Activated CD4-positive, alpha-beta T cell treated with anti-CD3 and anti-CD28 coated beads for 36 hours (primary cell): ENCODE results near the gene OAS2. TPM values are rescaled to one million over a fixed set of nuclear protein-coding genes. Genes with fewer than 3 reads are reported as not detected.

Source experiments
- ATAC-seq: fragments of 200-7000 bp; cut with Tn5 transposase; one replicate; pipeline ENCODE4 v1.10.0; 2021; ENCODE audit warnings: mild to moderate bottlenecking, moderate library complexity
- CTCF ChIA-PET: fragments of 350-600 bp; sonication (Branson Sonifier 250); formaldehyde crosslinking; loops from one replicate; lab custom pipeline; 2021; ENCODE audit warnings: antibody characterized with exemption; lab: Charles Lee
- POLR2A ChIA-PET: fragments of 350-600 bp; sonication (Branson Sonifier 250); formaldehyde crosslinking; loops from one replicate; lab custom pipeline; 2021; ENCODE audit warnings: antibody characterized with exemption, inconsistent platforms; lab: Charles Lee
- DNase-seq: peaks from one replicate; pipeline ENCODE4 v3.0.0-alpha.2; 2020
- H3K27ac Mint-ChIP-seq: one replicate; pipeline ENCODE4 v1.8.0; 2021; ENCODE audit warnings: mixed read lengths
- H3K27me3 Mint-ChIP-seq: one replicate; pipeline ENCODE4 v1.8.0; 2021; ENCODE audit warnings: mixed read lengths
- H3K36me3 Mint-ChIP-seq: one replicate; pipeline ENCODE4 v1.8.0; 2021; ENCODE audit warnings: low read depth, mixed read lengths
- H3K4me1 Mint-ChIP-seq: one replicate; pipeline ENCODE4 v1.8.0; 2021; ENCODE audit warnings: mixed read lengths
- H3K4me3 Mint-ChIP-seq: one replicate; pipeline ENCODE4 v1.8.0; 2021; ENCODE audit warnings: mild to moderate bottlenecking, moderate library complexity, mixed read lengths
- H3K9me3 Mint-ChIP-seq: one replicate; pipeline ENCODE4 v1.8.0; 2021; ENCODE audit warnings: low read depth, mixed read lengths
- intact Hi-C, 2 experiments: fragments of 100-400 bp; cut with DNase I in 1 of 2; cut with micrococcal nuclease in 1 of 2; formaldehyde crosslinking; loops; one replicate each; pipeline versions ENCODE4 v1.14.2 to v1.15.1; 2022 to 2024; cut with DNase I, micrococcal nuclease
- total RNA-seq, 2 experiments: library from RNA; stranded (reverse); gene quantifications; one replicate each; pipeline ENCODE4 v1.2.3, GENCODE V29; 2021

The OAS2 gene
- total RNA-seq, 2 experiments from 2014 or later: 148 to 278 TPM

DNA sequence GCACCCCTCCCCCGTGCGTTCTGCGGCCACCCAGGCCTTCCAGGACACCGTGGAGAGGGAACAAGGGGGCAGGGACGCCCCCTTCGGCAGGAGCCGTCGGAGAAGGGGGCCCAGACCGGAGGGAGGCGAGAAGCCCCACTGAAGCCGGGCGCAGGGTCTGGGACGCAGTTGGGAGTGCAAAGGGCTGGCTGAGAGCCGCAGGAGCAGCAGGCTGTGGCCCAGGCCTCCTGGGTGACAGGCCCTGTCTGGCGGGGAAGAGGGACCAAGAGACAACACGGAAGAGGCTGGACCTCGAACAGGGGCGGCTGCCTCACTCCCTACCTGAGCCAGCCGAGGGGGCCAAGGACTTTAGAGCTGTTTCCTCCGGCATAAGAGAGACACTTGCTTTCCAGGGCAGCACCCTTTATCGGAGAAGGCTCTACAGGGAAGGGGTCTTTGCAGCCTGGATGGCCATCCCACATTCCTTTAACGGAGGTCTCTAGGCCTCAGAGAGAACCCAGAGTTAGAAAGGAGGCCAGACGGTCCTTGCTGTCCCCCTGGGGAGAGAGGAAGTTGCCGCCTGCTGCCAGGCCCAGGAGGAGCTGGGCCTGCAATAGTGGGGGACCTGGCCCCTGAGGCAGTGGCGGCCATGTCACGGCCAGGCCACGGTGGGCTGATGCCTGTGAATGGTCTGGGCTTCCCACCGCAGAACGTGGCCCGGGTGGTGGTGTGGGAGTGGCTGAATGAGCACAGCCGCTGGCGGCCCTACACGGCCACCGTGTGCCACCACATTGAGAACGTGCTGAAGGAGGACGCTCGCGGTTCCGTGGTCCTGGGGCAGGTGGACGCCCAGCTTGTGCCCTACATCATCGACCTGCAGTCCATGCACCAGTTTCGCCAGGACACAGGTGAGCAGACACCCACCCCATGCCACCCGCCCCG is 79.5 kb downstream of the OAS2 start:
- H3K27me3 Mint-ChIP-seq: no peaks in the 10 kb centered on the region
- peak overlapping the region; percentile 64 for H3K4me3 Mint-ChIP-seq
- intact Hi-C loops: loop anchor here (2.0 kb wide), 4 partner anchors 29 to 95 kb away; no protein-coding TSS in a partner anchor
- H3K4me1 Mint-ChIP-seq: peaks cover 32% of the 10 kb centered on the region
- ChIA-PET CTCF (interaction anchor here (0.5 to 2.3 kb wide), 5 partner anchors 9 to 159 kb away, joined by 3 to 7 read pairs (median 3); no protein-coding TSS in a partner anchor), POLR2A (interaction anchor here (0.8 kb wide), 1 partner anchor 41 kb away, joined by 5 read pairs; no protein-coding TSS in a partner anchor)
- H3K27ac Mint-ChIP-seq: no peak overlapping the region
- no peaks in the 10 kb centered on the region for H3K9me3 Mint-ChIP-seq
- H3K36me3 Mint-ChIP-seq: no peaks in the 10 kb centered on the region
- no peak for ATAC-seq
- peak; percentile 26 for DNase-seq

DNA sequence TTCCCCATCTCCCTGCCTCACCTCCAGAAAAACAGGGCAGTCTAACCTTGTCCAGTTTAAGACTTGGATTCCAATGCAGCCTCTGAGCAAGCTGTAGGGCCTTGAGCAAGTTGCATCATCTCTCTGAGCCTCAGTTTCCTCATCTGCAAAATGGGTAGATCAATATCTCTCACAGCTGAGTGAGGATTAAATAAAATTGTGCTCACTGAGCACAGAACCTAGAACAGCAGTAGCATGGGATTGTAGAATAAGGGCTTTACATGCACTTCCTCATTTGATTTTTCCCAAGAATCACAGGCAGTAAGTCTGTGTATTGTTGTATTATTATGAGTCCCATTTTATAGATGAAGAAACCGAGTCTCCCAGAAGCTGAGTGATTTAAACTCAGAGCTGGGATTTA is 80.2 kb downstream of the OAS2 start:
- ChIA-PET POLR2A (no interaction called here), CTCF (interaction anchor here (0.7 to 2.3 kb wide), 3 partner anchors 38 to 116 kb away, joined by 3 to 7 read pairs (median 3); no protein-coding TSS in a partner anchor)
- intact Hi-C loops: no loop called here
- no peak for DNase-seq
- Mint-ChIP-seq H3K9me3 (no peaks in the 10 kb centered on the region), H3K27ac (peak overlapping the region; percentile 53), H3K27me3 (no peaks in the 10 kb centered on the region), H3K36me3 (no peaks in the 10 kb centered on the region), H3K4me1 (peaks cover 30% of the 10 kb centered on the region), H3K4me3 (no peak overlapping the region)
- no peak for ATAC-seq

DNA sequence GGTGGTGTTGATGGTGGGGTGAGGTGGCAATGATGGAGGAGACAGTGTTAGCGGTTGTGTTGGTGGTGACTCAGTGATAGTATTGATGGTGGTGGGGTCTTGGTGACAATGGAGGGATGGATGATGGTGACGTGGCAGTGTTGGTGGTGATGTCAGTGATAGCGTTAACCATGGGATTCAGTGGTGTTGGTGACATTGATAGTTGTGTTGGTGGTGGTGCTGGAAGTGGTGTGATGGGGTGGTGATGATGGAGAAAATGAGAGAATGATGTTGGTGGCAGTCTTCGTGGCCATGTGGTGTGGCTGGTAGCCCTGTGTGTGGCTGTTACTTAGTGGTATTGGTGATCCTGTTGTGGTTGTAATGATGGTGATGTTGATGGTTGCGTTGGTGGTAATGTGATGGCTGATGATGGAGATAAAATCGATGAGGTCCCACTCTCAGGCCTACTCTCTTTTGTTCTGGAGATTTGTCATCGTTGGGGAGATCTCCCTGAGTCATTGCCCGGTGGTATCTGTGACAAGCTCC is 80.8 kb downstream of the OAS2 start:
- DNase-seq (peak; percentile 28), ATAC-seq (peak; percentile 34)
- CTCF ChIA-PET: interaction anchor here (0.9 to 2.3 kb wide), 2 partner anchors 37 to 66 kb away, joined by 3 to 7 read pairs; no protein-coding TSS in a partner anchor
- POLR2A ChIA-PET: interaction anchor here (0.8 kb wide), 1 partner anchor 11 kb away, joined by 3 read pairs; no protein-coding TSS in a partner anchor
- intact Hi-C loops: no loop called here
- H3K4me1 Mint-ChIP-seq: peaks cover 33% of the 10 kb centered on the region
- no peaks in the 10 kb centered on the region for H3K36me3 Mint-ChIP-seq
- no peak overlapping the region for H3K27ac Mint-ChIP-seq
- H3K27me3 Mint-ChIP-seq: no peaks in the 10 kb centered on the region
- no peak overlapping the region for H3K4me3 Mint-ChIP-seq
- no peaks in the 10 kb centered on the region for H3K9me3 Mint-ChIP-seq

DNA sequence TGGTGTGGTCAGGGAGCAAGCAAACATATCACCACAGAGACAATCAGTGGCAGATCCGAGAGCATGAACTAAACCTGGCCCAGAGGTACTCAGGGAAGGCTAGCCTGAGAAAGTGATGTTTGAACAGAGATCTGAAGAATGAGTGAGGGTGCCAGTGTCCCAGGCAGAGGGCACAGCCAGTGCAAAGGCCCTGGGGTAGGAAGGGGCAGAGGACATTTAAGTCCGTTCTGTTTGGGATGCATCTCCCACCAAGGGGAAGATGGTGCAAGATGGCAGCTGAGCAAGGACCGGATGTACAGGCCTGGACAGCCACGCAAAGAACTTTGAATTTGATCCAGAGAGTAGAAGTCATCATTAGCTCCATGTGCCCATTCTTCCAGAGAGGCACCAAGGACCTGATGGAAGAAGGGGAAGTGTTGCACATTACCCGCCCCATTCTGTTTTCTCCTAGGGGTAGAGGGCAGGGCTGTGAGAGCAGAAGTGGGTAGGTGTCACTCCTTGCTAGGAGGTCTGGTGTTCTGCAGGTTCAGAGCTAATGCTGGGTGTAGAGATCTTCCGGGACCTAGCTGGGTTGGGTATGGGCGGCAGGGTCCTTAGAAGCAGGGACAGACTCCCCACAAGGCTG is 82.1 kb downstream of the OAS2 start:
- ChIA-PET CTCF (interaction anchor here (1.1 kb wide), 1 partner anchor 67 kb away, joined by 3 read pairs; no protein-coding TSS in a partner anchor), POLR2A (no interaction called here)
- intact Hi-C loops: no loop called here
- Mint-ChIP-seq H3K27me3 (no peaks in the 10 kb centered on the region), H3K9me3 (no peaks in the 10 kb centered on the region), H3K27ac (no peak overlapping the region), H3K4me1 (peaks cover 34% of the 10 kb centered on the region), H3K4me3 (no peak overlapping the region), H3K36me3 (no peaks in the 10 kb centered on the region)
- no peak for DNase-seq
- no peak for ATAC-seq

DNA sequence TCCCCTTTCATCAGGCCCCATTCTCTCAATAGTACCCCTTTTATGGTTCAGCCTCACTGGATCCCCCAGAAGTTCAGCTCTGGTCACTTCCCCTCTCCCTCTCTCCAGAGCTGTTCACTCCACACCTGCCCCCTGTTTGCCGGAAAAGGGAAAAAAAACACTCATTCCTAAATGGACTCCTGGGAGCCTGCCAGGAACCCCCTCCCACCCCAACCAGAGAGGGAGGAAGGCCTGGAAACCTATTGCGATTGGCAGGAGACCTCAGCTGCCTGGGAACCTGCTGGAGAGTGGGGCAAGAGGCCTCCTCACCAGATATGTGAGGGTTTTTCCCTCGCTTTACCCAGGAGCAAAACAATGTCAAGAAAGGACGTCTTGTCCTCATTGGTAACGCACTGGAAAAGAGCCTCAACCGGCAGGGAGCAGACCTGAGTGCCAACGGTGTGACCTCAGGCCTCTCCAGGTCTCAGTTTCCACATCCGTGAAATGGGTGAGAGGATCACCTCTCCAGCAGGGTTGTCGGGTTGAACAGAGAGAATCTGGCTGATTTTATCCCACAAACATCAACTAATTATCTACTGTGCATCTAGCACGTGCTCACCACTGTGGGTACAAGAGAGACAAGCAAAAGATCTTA is 82.9 kb downstream of the OAS2 start:
- intact Hi-C loops: no loop called here
- ChIA-PET POLR2A (no interaction called here), CTCF (interaction anchor here (0.7 to 1.1 kb wide), 2 partner anchors 48 to 68 kb away, joined by 3 read pairs; no protein-coding TSS in a partner anchor)
- ATAC-seq (no peak), DNase-seq (no peak)
- H3K4me3 Mint-ChIP-seq: no peak overlapping the region
- H3K36me3 Mint-ChIP-seq: no peaks in the 10 kb centered on the region
- H3K27me3 Mint-ChIP-seq: no peaks in the 10 kb centered on the region
- H3K27ac Mint-ChIP-seq: no peak overlapping the region
- H3K4me1 Mint-ChIP-seq: peaks cover 32% of the 10 kb centered on the region
- H3K9me3 Mint-ChIP-seq: no peaks in the 10 kb centered on the region

Other genes starting within 250 kb of the OAS2 start
- not detected for gene RPH3A, start 186.8 kb upstream of the OAS2 start, total RNA-seq
- 10 to 100 TPM; 50.5 to 52.8 TPM for gene OAS1, start 71.6 kb upstream of the OAS2 start, total RNA-seq
- gene OAS3, start 40.0 kb upstream of the OAS2 start, total RNA-seq: 10 to 100 TPM; 32.1 to 35.3 TPM
- 10 to 100 TPM; 12.0 to 12.9 TPM for gene DTX1, start 78.2 kb downstream of the OAS2 start, total RNA-seq
- gene RASAL1, start 157.2 kb downstream of the OAS2 start, total RNA-seq: 10 to 100 TPM in 1 of 2 experiments, 1 to 10 TPM in 1; 9.0 to 10.6 TPM
- gene CFAP73, start 171.2 kb downstream of the OAS2 start, total RNA-seq: 1 to 10 TPM in 1 of 2 experiments, under 1 TPM in 1; 0.86 to 1.1 TPM
- gene DDX54, start 207.0 kb downstream of the OAS2 start, total RNA-seq: 100 to 1,000 TPM; 118 to 132 TPM
- 10 to 100 TPM; 23.4 to 25.7 TPM for gene RITA1, start 207.2 kb downstream of the OAS2 start, total RNA-seq
- gene TPCN1, start 242.9 kb downstream of the OAS2 start, total RNA-seq: 10 to 100 TPM; 35.5 to 37.0 TPM